Activated naive CD4-positive, alpha-beta T cell treated with Interleukin-2 at 50 U/mL for 16 hours (primary cell): ENCODE data around the gene FOXRED2.
"Not testable (repeated sequence)": the region's sequence is repeated elsewhere in the genome, so short reads cannot be mapped to it uniquely, and the experiment has no call there.

Source experiments
- DNase-seq: peaks from one replicate; pipeline ENCODE4 v3.0.0-alpha.2; 2020

FOXRED2 gene

DNA sequence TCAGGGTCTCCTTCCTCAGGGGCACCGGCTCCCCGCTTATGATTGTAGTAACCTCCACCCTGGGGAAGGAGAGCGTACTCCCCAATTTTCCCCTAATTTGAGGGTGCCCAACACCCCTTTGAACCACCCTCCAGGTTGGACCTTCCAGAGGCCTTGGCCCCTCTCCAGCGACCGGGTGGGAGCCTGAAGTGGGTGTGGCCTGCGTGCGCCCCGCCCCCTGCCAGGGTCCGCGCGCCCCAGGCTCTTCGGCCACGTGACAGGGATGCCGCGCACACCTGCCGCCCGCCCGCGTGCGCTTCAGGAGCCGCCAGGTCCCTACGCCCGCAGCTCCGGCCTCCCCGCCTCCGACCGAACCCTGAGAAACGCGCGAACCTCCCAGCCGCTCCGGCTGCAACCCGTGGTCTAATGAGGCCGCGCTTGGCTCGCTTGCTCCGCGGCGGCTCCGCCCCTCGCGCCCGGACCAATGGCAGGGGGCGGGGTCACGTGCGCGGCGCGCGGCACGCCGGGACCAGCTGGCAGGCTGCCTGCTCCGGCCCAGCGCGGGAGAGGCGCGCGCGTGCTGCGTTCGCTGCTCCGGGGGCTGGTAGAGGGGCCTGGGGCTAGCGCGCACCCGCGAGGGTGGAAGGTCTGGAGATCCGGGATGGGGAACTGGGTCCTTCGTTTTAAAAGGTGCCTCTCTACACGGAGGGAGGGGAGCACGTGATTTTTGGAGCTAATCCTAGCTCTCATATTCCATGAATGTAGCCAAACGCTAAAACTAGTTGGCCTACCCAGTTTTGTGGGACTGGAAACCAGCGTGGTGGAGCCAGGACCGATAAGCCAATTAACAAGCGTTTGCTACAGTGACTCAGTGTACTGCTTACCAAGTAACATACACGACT, at the start of gene FOXRED2:
Gene FOXRED2, minus strand, starts transcription at position 404 of the 881 bp plus-strand sequence. CDS start 618 bp downstream, outside the sequence.
- peak; percentile 89 for DNase-seq

DNA sequence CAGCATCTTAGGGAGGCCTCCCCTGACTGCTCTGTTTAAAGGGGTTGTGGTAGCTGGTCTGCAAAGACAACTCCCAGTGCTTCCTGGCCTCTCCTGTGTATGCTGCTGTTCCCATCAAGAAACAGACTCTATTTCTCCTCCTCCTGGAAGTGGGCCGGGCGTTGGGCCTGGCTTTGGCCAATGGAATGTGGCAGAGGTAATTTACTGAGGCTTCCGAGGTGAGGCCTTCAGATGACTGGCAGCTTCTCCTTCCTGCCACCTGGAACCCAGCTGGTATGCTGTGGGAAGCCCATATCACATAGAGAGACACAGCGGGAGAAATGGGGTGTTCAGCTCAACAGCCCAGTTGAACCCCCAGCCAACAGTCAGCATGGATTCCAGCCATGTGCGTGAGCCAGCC, 47.3 kb upstream of the FOXRED2 start:
- no peak for DNase-seq

DNA sequence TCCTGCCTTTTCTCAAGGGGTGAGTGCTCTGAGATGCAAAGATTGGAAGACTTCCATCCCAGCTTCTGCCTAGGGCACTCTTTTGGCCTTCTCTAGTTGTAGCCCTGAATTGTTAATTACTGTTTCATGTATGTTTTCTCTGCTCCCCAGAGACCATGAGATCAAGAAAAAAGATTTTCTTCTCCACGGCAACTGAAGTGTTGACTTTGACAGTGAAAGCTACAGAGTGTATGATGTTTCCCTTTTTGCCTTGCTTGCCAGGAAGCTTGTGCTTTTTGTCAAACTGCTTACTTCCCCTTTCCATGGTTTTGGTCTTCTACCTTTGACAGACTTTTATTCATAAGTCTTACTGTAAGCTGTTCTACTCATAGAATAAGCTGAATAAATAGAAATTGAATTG, 45.4 kb upstream of the FOXRED2 start:
- no peak for DNase-seq

DNA sequence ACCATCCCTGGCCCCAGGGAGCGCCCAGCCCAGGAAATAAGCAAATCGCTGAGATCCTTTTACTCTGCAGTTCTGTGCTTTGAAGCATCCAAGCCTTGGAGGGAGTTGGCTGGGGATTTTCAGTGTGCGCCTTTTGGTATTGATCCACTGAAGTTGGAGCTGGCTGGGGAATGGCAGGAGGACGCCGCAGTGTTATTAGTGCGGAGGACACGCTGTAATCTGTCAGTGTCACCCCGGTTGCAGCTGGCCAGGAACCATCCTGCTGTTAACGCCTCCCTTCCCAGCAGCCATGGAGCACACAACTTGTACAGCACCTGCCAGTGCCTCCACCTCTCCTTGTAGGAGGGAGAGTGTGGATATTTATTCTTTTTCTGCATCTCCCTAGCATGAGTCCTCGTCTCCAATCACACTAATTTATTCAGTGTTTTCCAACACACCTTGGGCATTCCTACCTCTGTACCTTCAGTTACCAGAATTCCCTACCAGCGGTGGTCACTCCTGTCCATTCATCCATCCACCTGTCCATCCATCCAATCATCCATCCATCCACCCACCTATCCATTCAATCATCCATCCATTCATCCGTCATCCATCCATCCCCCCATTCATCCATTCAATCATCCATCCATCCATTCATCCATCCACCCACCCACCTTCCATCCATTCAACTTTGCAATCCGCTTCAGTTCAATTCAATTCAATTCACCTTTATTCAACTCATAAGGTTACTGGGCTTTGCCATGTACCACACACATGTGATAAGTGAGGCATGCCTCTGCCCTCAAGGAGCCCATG, 44.1 kb upstream of the FOXRED2 start:
- no peak for DNase-seq

DNA sequence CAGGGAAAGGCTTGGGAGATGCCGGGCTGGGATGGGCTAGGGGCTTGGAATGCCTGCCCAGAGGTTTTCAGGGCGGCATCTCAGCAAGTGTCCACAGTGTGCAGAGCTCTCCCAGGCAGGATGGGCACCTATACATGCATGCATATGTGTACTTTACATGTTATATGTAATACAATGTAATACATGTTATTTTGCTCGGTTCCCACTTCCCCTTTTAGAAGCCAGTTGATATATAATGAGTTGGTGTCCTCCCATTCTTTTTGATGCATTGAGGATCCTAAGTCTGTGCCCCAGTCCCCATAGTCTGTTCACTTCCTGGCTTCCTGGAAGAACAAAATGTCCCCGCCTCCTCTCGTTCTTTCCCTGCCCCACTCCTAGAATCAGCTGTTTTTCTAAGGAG, 42.2 kb upstream of the FOXRED2 start:
- DNase-seq = no peak

DNA sequence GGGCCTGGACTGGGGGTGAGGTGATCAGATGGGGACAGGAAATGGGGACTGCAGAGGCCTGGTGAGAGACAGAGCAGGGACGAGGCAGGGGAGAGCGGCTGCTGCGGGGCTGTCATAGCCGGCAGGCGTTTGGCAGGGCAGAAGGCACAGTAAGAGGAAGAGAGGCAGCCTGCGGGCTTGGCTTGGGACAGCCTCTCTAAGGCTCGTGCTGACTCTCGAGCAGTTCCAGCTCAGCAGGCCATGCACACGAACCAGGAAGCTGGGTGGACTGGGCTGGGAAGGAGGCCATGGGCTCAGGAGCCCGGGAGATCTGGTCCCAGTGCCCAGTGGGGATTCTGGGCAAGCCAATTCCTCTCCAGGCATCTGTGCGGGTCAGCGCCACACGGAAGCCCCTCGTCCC, 41.8 kb upstream of the FOXRED2 start:
- no peak for DNase-seq

GRCh38 chr22:36546932-36547331, 40.1 kb upstream of the FOXRED2 start:
- no peak for DNase-seq

DNA sequence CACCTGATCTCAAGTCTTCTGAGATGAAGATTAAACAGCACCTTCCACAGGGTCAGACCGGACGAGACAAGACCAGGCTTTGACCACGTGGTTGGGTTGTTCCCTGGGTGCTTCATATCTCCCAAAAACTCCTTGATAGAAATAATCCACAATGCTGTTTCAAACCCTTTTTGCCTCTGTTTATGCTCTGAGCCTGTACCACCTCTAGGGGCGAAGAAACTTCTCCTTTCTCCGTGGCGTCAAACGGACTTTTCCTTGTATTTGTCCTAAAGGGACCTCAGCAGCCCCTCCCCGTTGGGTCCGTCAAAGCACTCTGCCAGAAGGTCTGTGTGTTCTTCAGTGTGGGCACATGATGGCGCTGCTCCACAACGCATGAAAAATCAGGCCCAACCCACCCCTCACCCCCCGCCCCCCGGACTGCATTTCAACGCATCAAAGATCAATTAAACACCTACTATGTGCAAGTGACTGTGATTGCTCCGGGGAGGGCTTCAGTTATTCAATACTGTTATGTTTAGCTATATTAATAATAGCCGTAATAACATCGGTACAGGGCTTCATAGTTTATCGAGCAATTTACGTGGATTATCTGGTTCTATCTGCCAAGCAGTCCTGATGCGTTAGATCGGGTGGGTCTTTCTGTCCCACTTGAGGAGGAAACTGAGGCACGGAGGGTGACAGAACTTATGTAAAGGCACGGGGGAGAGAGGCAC, 39.4 kb upstream of the FOXRED2 start:
- peak; percentile 16 for DNase-seq

- DNase-seq = no peak
Measured at GRCh38 chr22:36544107-36544620, 37.3 kb upstream of the FOXRED2 start.

- peak; percentile 47 for DNase-seq
Measured at GRCh38 chr22:36541831-36542411, 35.1 kb upstream of the FOXRED2 start.

GRCh38 chr22:36540867-36541642, 34.2 kb upstream of the FOXRED2 start:
- DNase-seq = no peak

GRCh38 chr22:36538529-36538928, 31.7 kb upstream of the FOXRED2 start:
- DNase-seq = no peak

- DNase-seq = no peak
Measured at GRCh38 chr22:36536717-36537116, 29.9 kb upstream of the FOXRED2 start.

DNA sequence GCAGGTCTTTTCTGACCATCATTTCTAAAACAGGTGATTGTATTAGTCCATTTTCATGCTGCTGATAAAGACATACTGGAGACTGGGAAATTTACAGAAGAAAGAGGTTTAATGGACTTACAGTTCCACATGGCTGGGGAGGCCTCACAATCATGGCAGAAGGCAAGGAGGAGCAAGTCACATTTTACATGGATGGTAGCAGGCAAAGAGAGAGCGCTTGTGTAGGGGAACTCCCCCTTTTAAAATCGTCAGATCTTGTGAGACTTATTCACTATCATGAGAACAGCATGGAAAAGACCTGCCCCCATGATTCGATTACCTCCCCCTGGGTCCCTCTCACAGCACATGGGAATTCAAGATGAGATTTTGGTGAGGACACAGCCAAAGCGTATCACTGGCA, 26.5 kb upstream of the FOXRED2 start:
- DNase-seq = not testable (repeated sequence)

DNA sequence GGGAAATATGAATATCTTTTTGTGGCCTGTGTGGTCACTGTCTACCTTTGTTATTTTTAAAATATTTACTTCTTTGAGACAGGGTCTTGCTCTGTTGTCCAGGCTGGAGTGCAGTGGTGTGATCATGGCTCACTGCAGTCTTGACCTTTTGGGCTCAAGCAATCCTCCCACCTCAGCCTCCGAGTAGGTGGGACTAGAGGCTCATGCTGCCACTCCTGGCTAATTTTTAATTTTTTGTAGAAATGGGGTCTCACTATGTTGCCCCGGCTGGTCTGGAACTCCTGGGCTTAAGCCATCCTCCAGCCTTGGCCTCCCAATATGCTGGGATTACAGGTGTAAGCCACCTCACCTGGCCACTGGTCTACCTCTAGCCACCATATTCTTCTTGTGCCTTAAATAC, 25.6 kb upstream of the FOXRED2 start:
- no peak for DNase-seq

- peak; percentile 98 for DNase-seq
Measured at GRCh38 chr22:36528795-36529751, 22.2 kb upstream of the FOXRED2 start, which contains the start of gene EIF3D. Gene EIF3D (minus strand): TSS chr22:36529166. CDS start chr22:36526121, 3,045 bp downstream.

GRCh38 chr22:36528341-36528740, 21.5 kb upstream of the FOXRED2 start:
- DNase-seq = peak; percentile 20

DNA sequence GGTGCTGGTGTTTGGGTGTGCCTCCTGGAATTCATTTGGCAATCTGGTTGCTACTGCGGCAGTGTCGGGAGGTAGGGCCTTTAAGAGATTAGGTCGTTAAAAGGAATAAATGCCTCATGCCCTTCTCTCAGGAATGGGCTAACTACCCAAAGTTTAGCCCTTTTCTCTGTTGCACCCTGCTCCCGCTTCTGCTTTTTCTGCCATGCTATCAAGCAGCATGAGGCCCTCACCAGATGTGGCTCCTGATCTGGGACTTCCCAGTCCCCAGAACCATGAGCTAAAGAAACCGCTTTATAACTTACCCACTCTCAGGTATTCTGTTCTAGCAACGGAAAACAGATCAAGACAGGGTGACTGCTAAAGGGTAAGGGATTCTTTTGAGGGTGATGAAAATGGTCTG, 15.8 kb upstream of the FOXRED2 start:
- no peak for DNase-seq

GRCh38 chr22:36520423-36520822, 13.6 kb upstream of the FOXRED2 start:
- no peak for DNase-seq

GRCh38 chr22:36519906-36520305, 13.1 kb upstream of the FOXRED2 start:
- not testable (repeated sequence) for DNase-seq
